Measurements from ENCODE around the gene PRCD. TPM values are rescaled to one million over a fixed set of nuclear protein-coding genes. Genes with fewer than 3 reads are reported as not detected.
"Not testable (repeated sequence)": the region's sequence is repeated elsewhere in the genome, so short reads cannot be mapped to it uniquely, and the experiment has no call there.

PRCD gene
- total RNA-seq, 1 donor from 2014 or later: 3.3 TPM

DNA sequence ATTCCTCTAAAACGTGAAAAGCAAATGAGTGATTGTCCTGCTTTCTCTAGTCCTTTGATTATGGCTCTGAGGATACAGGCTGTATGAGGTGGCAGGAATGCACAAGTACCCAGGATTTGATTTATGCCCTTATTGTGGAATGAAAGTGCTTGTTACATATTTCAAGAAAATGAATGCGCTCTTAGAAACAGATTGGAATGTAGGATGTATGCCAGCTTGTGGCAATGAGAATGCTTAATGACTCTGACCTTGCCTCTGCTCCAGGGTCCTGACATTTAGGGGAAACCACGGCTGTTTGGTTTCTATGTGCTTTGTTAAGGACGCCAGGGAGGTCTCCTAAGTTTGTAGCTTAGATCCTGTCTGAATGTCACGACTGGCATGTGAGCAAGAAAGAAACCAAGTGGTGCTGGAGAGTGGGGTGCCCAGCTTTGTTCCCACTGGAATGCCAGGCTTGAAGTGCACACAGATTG is 22.0 kb downstream of the PRCD start:
- Mint-ChIP-seq H3K4me3 (peak overlapping the region; percentile 61), H3K27ac (peak overlapping the region; percentile 22), H3K9me3 (no peaks in the 10 kb centered on the region), H3K36me3 (peaks cover 36% of the 10 kb centered on the region), H3K27me3 (no peaks in the 10 kb centered on the region), H3K4me1 (ENCODE audit: unreplicated experiment) (peaks cover 37% of the 10 kb centered on the region)
- DNase-seq (ENCODE audit: extremely low spot score, unreplicated experiment): no peak
- TF ChIP-seq, protein P1, sequence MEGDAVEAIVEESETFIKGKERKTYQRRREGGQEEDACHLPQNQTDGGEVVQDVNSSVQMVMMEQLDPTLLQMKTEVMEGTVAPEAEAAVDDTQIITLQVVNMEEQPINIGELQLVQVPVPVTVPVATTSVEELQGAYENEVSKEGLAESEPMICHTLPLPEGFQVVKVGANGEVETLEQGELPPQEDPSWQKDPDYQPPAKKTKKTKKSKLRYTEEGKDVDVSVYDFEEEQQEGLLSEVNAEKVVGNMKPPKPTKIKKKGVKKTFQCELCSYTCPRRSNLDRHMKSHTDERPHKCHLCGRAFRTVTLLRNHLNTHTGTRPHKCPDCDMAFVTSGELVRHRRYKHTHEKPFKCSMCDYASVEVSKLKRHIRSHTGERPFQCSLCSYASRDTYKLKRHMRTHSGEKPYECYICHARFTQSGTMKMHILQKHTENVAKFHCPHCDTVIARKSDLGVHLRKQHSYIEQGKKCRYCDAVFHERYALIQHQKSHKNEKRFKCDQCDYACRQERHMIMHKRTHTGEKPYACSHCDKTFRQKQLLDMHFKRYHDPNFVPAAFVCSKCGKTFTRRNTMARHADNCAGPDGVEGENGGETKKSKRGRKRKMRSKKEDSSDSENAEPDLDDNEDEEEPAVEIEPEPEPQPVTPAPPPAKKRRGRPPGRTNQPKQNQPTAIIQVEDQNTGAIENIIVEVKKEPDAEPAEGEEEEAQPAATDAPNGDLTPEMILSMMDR (conservative IDR thresholded peaks at IDR 0.05): no peak

DNA sequence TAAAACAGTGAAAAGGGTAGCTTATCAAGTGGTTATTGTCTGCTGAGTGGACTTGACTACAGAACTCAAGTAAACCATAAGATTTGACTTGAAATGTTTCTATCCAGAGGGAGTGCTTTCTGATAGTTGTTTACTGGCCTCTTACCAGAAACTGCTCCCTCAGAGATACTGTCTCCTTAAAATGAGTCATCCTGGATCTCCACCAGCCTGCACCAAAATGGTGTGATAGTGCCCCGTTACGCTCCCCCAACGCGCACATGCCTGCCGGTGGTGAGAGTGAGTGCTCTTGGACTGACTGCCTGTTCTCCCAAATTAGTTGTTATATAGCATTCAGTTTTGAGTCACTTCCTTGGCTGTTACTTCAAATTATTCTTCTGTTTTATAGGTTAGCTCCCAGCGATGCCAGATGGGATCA is 22.9 kb downstream of the PRCD start:
- TF ChIP-seq, protein P1 (conservative IDR thresholded peaks at IDR 0.05): no peak
- Mint-ChIP-seq H3K4me3 (peak overlapping the region; percentile 27), H3K27ac (peak overlapping the region; percentile 71), H3K36me3 (peaks cover 41% of the 10 kb centered on the region), H3K9me3 (no peaks in the 10 kb centered on the region), H3K4me1 (ENCODE audit: unreplicated experiment) (peaks cover 31% of the 10 kb centered on the region), H3K27me3 (no peaks in the 10 kb centered on the region)
- no peak for DNase-seq (ENCODE audit: extremely low spot score, unreplicated experiment)

DNA sequence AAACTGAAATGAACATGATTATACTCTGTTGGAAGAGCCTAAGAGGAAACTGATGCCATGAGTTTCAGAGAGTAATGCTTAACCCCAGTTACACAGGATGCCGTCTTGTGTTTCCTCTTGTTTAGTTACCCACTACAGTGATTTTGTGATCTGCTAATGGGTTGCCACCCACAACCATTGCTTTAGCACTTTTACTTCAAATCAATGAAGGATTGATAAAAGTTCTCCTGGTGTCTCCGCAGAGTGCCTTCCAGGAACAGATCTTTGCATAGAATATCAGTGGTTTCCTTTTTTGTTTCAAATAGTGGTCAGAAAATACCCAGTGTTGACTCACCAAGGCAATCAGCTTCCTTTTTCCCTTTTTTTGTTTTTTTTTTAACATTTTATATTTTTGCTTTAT is 23.5 kb downstream of the PRCD start:
- H3K4me3 Mint-ChIP-seq; H3K9me3 Mint-ChIP-seq; H3K27ac Mint-ChIP-seq; H3K27me3 Mint-ChIP-seq; DNase-seq (ENCODE audit: extremely low spot score, unreplicated experiment): not testable (repeated sequence)
- H3K36me3 Mint-ChIP-seq: peaks cover 40% of the 10 kb centered on the region
- peaks cover 36% of the 10 kb centered on the region for H3K4me1 Mint-ChIP-seq (ENCODE audit: unreplicated experiment)

DNA sequence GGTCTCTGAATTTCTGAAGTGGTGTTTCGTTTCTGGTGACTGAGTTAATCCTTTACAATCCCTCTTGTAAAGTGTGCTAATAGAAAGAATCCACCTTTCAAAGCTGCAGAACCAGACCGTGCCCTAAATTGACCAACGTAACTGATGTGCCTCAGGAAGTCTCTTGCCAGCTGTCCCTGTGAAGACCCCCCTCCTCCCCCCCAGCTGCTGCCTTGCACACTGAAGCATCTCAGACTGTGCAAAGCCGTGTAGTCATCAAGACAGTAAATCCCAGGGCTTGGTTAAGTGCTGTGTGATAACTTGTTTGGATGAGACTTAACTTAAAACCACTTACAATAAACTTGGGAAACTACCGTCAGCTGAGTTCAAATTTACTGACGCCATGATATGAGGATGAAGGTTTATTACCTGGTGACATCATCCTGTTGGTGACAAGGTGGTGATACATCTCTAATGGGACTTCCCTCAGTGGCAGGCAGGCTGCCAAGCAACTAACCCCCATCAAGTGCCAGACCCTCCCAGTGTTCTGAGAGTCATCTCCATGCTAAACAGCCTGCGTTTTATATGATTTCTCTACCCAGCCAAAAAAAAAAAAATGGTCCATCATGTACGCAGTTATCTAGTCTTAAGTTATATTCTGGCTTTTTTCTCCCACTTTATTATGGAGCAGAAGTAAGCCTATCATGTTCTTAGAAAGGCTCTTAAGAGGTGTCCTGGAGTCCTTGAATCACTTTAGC is 25.3 kb downstream of the PRCD start:
- not testable (repeated sequence) for H3K4me3 Mint-ChIP-seq; DNase-seq (ENCODE audit: extremely low spot score, unreplicated experiment); H3K9me3 Mint-ChIP-seq; H3K27ac Mint-ChIP-seq; H3K27me3 Mint-ChIP-seq
- Mint-ChIP-seq H3K4me1 (ENCODE audit: unreplicated experiment) (peaks cover 29% of the 10 kb centered on the region), H3K36me3 (peaks cover 31% of the 10 kb centered on the region)

DNA sequence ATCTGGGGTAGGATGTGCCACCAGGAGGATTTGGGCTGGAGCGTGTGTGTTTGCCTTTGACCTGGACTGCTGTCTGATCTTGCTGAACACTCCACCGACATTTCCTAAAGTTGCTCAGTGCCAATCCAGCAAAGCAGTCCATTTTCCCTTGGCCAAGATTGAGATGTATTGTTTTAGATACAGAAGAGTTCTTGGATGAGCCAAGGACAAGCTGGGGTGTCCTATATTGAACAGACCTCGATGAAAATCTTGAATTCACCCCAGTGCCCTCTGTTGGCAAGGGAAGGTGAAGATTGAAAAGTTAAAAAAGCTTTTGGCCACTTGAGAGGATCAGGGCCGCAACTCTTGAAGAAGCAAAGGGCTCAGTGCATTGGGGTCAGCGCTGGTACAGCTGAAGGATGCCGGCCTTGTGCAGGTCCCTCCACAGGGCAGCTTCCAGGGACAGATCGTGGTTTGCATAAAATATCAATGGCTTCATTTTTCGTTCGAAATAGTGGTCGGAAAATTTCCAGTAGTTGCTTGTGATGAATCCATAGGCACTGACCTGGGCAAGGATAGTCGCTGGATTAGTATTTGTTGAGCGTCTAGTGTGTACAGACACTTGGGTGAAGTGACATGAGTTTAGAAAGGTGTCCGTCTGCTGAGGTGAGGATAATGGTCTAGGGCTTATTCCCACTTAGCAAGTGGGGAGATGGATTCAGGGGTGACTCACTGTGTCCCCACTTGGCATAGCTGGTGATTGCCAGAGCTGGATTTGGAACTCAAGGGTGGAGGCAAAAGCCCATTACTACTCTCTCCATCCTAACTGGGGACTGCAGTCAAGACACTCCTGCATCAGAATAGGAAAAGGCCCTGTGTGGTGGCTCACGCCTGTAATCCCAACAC is 26.1 kb downstream of the PRCD start:
- no peaks in the 10 kb centered on the region for H3K9me3 Mint-ChIP-seq
- no peak overlapping the region for H3K27ac Mint-ChIP-seq
- peaks cover 24% of the 10 kb centered on the region for H3K4me1 Mint-ChIP-seq (ENCODE audit: unreplicated experiment)
- no peak overlapping the region for H3K4me3 Mint-ChIP-seq
- no peak for DNase-seq (ENCODE audit: extremely low spot score, unreplicated experiment)
- no peaks in the 10 kb centered on the region for H3K27me3 Mint-ChIP-seq
- TF ChIP-seq, protein P1 (conservative IDR thresholded peaks at IDR 0.05): no peak
- peaks cover 31% of the 10 kb centered on the region for H3K36me3 Mint-ChIP-seq

DNA sequence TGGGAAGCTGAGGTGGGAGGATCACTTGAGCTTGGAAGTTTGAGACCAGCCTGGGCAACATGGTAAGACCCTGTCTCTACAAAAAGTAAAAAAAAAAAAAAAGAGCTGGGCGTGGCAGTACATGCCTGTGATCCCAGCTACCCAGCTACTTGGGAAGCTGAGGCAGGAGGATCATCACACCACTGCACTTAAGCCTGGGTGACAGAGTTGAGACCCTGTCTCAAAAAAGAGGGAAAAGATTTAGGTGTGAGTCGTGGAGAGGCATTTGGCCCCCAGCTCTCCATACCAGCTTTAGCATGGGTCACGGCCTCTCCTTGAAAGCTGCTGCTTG is 26.7 kb downstream of the PRCD start:
- Mint-ChIP-seq H3K9me3 (no peaks in the 10 kb centered on the region), H3K36me3 (peaks cover 29% of the 10 kb centered on the region), H3K4me1 (ENCODE audit: unreplicated experiment) (peaks cover 18% of the 10 kb centered on the region), H3K4me3 (no peak overlapping the region), H3K27ac (peak overlapping the region; percentile 50), H3K27me3 (no peaks in the 10 kb centered on the region)
- TF ChIP-seq, protein P1 (conservative IDR thresholded peaks at IDR 0.05): no peak
- no peak for DNase-seq (ENCODE audit: extremely low spot score, unreplicated experiment)
